ENCODE results near the gene CYP2F1.

Gene CYP2F1

GRCh38 chr19:41175801-41176777 is 61.9 kb downstream of the CYP2F1 start:
- no peak for TF ChIP-seq CTCF (IDR thresholded peaks at IDR 0.05; ENCODE audit: insufficient read depth, low read length, missing control alignments)
- peak; percentile 21 for DNase-seq (ENCODE audit: low read depth, low spot score)
- ChIA-PET POLR2A (no interaction called here), CTCF (interaction anchor here (0.9 to 1.6 kb wide), 3 partner anchors 9 to 132 kb away, joined by 3 to 5 read pairs (median 3); no protein-coding TSS in a partner anchor)
- H3K4me3 ChIP-seq (ENCODE audit: low read depth, low read length) = no peak overlapping the region
